OCI-M2 (cell line): Measurements from ENCODE around the gene PAX1.

Experiments
- DNase-seq: peaks from one replicate; lab custom pipeline; 2025; ENCODE audit not compliant: unreplicated experiment; lab: John Stamatoyannopoulos, UW

Gene PAX1

GRCh38 chr20:21705575-21706260 lies at the start of gene PAX1:
Gene PAX1, plus strand, starts transcription at chr20:21705664. Its CDS starts 49 bp downstream, at chr20:21705713.
- DNase-seq, result no peak

GRCh38 chr20:21656308-21657067 lies 49.0 kb upstream of the PAX1 start:
- DNase-seq, result no peak

GRCh38 chr20:21661488-21662055 lies 43.9 kb upstream of the PAX1 start:
- no peak for DNase-seq

GRCh38 chr20:21663465-21663864 lies 42.0 kb upstream of the PAX1 start:
- no peak for DNase-seq

GRCh38 chr20:21665687-21666446 lies 39.6 kb upstream of the PAX1 start:
- DNase-seq, result no peak

- no peak for DNase-seq
Measured at GRCh38 chr20:21670126-21670525, 35.3 kb upstream of the PAX1 start.

GRCh38 chr20:21670981-21671380 lies 34.5 kb upstream of the PAX1 start:
- no peak for DNase-seq

GRCh38 chr20:21677261-21677660 lies 28.2 kb upstream of the PAX1 start:
- DNase-seq, result no peak

GRCh38 chr20:21677781-21678180 lies 27.7 kb upstream of the PAX1 start:
- DNase-seq, result no peak

- no peak for DNase-seq
Measured at GRCh38 chr20:21681234-21681921, 24.1 kb upstream of the PAX1 start.

- no peak for DNase-seq
Measured at GRCh38 chr20:21681922-21682318, 23.5 kb upstream of the PAX1 start.

- no peak for DNase-seq
Measured at GRCh38 chr20:21682521-21682954, 22.9 kb upstream of the PAX1 start.

- DNase-seq, result no peak
Measured at GRCh38 chr20:21684671-21685070, 20.8 kb upstream of the PAX1 start.

GRCh38 chr20:21685981-21686380 lies 19.5 kb upstream of the PAX1 start:
- no peak for DNase-seq

GRCh38 chr20:21693322-21693721 lies 12.1 kb upstream of the PAX1 start:
- DNase-seq, result no peak

- no peak for DNase-seq
Measured at GRCh38 chr20:21698494-21699215, 6.8 kb upstream of the PAX1 start.

GRCh38 chr20:21699216-21699508 lies 6.3 kb upstream of the PAX1 start:
- DNase-seq, result no peak

- no peak for DNase-seq
Measured at GRCh38 chr20:21701171-21701876, 4.1 kb upstream of the PAX1 start.

- no peak for DNase-seq
Measured at GRCh38 chr20:21702016-21702415, 3.4 kb upstream of the PAX1 start.
